SU-DHL-6 (cell line): ENCODE results near the gene ADPRM.

Source experiments
- EZH2phosphoT487 ChIP-seq: fragments of 200-600 bp; sonication (generic), shearing (Covaris generic); conservative IDR thresholded peaks from 2 replicates; pipeline ENCODE4 v1.6.1; 2018; ENCODE audit warnings: mild to moderate bottlenecking, antibody characterized with exemption, low read length, moderate library complexity, mixed read lengths
- TF ChIP-seq, protein P1 (sequence below): fragments of 200-600 bp; sonication (generic); IDR thresholded peaks from one replicate; pipeline ENCODE4 v1.5.1; 2017; ENCODE audit warnings: antibody characterized with exemption, mild to moderate bottlenecking, low read length, moderate library complexity; ENCODE audit not compliant: insufficient read depth, poor library complexity, severe bottlenecking

DNA sequence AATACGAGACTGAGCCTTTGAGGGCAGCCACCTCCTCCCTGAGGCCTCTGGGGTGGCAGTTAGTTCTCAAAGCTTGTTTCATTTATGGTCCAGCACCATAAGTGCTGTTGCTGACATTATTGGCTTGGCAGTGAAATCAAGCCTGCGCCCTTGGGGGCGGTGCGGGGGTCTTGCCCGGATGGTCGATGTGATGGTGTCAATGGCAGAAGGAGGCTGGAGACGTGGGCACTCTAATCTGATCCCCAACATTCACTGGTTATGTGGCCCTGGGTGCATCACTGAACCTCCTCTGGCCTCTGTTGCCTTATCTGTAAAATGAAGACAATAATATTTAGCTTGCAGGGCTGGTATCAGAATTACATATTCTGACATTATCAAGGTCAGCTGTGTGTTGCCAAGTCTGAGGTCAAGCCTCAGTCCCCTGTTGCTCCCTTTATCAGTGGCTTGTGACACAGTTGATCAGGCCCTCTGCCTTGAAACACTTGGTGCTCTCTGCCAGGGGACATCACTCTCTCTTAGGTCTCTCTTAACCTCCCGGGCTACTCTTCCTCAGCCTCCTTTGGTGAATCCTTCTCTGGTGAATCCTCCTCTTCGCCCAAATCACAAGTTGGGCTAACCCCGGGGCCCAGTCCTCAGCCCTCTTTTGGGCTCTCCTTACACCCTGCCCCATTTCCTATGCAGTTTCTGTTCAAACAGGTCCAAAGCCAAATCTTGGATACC lies 44.2 kb downstream of the ADPRM start:
- TF ChIP-seq, protein P1, sequence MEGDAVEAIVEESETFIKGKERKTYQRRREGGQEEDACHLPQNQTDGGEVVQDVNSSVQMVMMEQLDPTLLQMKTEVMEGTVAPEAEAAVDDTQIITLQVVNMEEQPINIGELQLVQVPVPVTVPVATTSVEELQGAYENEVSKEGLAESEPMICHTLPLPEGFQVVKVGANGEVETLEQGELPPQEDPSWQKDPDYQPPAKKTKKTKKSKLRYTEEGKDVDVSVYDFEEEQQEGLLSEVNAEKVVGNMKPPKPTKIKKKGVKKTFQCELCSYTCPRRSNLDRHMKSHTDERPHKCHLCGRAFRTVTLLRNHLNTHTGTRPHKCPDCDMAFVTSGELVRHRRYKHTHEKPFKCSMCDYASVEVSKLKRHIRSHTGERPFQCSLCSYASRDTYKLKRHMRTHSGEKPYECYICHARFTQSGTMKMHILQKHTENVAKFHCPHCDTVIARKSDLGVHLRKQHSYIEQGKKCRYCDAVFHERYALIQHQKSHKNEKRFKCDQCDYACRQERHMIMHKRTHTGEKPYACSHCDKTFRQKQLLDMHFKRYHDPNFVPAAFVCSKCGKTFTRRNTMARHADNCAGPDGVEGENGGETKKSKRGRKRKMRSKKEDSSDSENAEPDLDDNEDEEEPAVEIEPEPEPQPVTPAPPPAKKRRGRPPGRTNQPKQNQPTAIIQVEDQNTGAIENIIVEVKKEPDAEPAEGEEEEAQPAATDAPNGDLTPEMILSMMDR = no peak
- no peak for TF ChIP-seq EZH2phosphoT487
